ENCODE data around the gene FIBCD1. TPM values are rescaled to one million over a fixed set of nuclear protein-coding genes. Genes with fewer than 3 reads are reported as not detected.

The FIBCD1 gene
- total RNA-seq, 2 experiments from 2014 or later = not detected

DNA sequence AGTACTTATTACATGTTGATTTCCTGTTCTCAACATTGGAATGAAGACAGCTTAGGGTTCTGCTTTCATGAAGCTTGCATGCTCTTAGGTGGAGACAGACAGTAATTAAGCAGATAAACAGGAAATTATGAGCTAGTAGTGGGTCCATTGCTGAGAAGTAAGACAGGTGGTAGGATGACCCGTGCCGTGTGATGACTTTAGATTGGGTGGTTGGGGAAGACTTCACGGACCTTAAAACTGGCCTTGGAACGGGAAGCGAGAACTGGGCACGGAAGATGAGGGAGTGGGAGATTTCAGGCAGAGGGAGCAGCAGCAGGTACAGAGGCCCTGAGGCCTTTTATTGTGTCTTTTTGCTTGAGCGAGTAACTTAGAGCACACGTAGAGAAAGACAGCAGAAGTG, 76.8 kb downstream of the FIBCD1 start:
- Mint-ChIP-seq H3K4me3 (no peak overlapping the region), H3K36me3 (ENCODE audit: low read depth) (no peaks in the 10 kb centered on the region), H3K27ac (no peak overlapping the region), H3K27me3 (ENCODE audit: low read depth) (no peaks in the 10 kb centered on the region), H3K9me3 (no peaks in the 10 kb centered on the region), H3K4me1 (ENCODE audit: low read depth) (no peaks in the 10 kb centered on the region)
- no peak for DNase-seq
- CTCF ChIA-PET = interaction anchor here (0.5 to 2.5 kb wide), 6 partner anchors 10 to 213 kb away, joined by 3 to 11 read pairs (median 4); no protein-coding TSS in a partner anchor
- intact Hi-C loops (cut with micrococcal nuclease) = no loop called here

DNA sequence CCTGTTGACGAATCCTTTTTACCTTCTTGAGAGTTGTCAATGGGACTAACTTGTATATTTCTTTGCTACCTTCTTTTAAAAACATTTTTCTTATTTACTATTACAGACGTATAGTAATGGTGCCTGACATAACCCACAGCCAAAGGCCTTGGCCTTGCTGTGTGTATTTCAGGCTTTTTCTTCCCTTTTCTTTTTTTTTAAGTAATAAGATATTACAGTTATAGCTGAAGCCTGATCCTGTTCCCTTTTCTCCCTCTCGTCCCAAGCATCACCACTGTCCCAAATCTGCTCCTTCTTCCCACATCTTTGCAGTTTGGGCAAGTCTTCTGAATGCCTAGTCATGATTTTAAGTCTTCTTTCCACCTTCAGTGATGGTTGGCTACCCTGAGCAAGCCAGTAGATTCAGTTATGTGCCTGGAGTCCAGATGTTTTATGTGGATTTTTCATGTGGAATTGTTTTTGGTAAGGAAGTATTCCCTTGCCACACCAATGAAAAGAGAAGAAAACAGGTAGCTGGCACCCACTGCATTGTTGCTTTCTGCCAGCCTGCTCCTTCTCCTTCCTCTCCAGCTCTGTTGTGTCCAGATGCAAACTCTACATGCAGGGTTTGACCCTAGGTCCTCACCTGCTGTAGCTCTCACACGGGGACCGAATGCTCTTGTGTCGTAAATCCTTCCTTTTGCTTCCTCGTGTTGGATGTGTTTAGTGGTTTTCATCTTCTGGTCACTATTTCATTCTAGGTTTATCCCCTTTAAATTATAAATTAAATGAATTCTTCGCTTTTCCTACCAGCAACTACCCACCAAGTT, 77.5 kb downstream of the FIBCD1 start:
- Mint-ChIP-seq H3K4me1 (ENCODE audit: low read depth) (no peaks in the 10 kb centered on the region), H3K27me3 (ENCODE audit: low read depth) (no peaks in the 10 kb centered on the region), H3K27ac (no peak overlapping the region), H3K4me3 (no peak overlapping the region), H3K36me3 (ENCODE audit: low read depth) (no peaks in the 10 kb centered on the region), H3K9me3 (no peaks in the 10 kb centered on the region)
- CTCF ChIA-PET = interaction anchor here (0.6 to 2.5 kb wide), 5 partner anchors 90 to 160 kb away, joined by 3 to 11 read pairs (median 3); no protein-coding TSS in a partner anchor
- intact Hi-C loops (cut with micrococcal nuclease) = no loop called here
- DNase-seq = no peak

DNA sequence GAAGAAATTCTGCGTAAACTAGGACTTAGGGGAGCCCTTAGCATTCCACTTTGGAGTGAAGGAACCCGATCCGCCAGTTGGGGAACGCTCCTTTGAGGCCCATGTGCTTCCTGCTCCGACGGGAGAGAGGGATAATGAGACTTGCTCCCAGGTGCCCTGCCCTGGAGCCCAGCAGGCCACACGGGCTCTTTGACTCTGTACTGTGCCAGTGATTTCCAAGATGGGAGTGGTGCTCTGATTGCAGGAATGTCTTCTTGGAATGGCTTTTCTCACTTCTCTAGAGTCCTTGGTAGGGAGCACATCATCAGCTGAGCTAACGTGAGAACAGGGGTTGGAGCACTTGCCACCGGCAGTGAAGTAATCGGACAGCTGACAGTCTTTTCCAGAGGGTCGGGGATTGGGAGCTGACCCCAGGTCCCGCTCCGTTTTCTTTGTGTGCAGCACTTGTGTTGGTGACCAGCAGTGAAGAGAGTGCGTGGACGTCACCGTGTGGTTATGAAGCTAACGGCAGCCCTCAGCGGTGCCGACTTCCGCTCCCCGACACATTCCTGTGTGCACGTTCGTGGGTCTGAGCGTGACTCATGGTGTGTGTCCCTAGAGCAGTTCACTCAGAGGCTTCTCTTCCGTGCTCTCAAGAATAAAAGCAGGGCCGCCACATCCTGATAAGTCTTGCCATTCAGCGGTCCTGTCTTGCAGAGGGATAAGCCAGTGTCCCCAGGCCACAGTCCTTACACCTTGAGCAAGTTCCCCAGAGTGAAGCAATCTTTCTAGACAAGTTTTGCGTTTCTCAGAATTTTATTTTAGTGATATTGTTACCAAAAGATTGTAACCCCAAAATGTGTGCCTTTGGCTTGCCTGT, 78.4 kb downstream of the FIBCD1 start:
- Mint-ChIP-seq H3K9me3 (no peaks in the 10 kb centered on the region), H3K4me1 (ENCODE audit: low read depth) (no peaks in the 10 kb centered on the region), H3K36me3 (ENCODE audit: low read depth) (no peaks in the 10 kb centered on the region), H3K27me3 (ENCODE audit: low read depth) (no peaks in the 10 kb centered on the region), H3K27ac (no peak overlapping the region), H3K4me3 (no peak overlapping the region)
- CTCF ChIA-PET = interaction anchor here (0.6 to 2.5 kb wide), 2 partner anchors 89 to 153 kb away, joined by 3 to 11 read pairs; no protein-coding TSS in a partner anchor
- no peak for DNase-seq
- intact Hi-C loops (cut with micrococcal nuclease) = no loop called here

DNA sequence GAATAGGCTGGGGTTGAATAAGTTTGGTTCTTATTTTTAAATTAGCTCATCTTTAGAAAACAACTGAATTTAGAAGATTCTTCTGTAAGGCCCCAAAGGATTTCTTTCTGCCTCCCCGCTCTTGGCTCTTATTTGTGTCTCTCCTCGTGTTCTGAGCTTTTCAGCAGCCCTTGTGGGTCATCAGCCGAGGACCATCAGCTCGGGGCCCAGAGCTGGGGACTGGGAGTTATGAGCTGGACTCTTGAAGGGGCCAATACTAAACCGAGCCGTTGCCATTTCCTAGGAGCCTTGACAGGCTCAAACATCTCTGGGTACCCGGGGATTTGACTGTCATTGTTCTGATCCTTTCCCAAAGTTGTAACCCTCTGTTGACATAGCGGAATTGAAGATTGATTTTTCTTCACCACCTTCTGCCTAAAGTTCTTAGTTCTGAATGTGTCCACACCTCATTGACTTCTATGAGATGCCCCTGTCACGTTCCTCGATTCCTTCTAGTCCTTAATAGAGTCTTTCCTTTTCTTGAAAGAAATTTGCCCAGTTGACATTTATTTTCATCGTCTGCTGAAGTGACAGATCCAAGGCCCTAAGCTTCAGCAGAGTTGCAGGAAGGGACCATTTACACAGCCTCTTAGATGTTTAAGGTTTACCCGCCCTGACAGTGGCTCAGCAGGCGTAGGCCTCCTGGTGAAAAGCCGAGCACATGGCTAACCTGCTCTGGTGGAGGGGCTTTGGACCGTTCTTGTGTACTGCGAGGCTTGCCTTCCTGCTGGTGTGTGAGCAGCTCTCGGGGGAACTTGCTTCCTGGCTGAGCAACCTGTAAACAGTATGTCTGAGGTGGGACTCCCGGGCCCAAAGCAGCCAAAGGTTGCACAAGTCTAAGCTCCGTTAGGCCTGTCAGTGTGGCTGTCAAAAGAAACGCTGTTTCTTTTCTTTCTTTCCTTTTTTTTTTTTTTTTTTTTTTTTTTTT, 80.0 kb downstream of the FIBCD1 start:
- intact Hi-C loops (cut with micrococcal nuclease) = no loop called here
- H3K36me3 Mint-ChIP-seq (ENCODE audit: low read depth) = no peaks in the 10 kb centered on the region
- no peak overlapping the region for H3K27ac Mint-ChIP-seq
- H3K4me1 Mint-ChIP-seq (ENCODE audit: low read depth) = no peaks in the 10 kb centered on the region
- no peak overlapping the region for H3K4me3 Mint-ChIP-seq
- no peak for DNase-seq
- CTCF ChIA-PET = interaction anchor here (0.6 to 1.7 kb wide), 5 partner anchors 8 to 148 kb away, joined by 3 to 5 read pairs (median 3); no protein-coding TSS in a partner anchor
- H3K9me3 Mint-ChIP-seq = no peaks in the 10 kb centered on the region
- H3K27me3 Mint-ChIP-seq (ENCODE audit: low read depth) = no peaks in the 10 kb centered on the region

DNA sequence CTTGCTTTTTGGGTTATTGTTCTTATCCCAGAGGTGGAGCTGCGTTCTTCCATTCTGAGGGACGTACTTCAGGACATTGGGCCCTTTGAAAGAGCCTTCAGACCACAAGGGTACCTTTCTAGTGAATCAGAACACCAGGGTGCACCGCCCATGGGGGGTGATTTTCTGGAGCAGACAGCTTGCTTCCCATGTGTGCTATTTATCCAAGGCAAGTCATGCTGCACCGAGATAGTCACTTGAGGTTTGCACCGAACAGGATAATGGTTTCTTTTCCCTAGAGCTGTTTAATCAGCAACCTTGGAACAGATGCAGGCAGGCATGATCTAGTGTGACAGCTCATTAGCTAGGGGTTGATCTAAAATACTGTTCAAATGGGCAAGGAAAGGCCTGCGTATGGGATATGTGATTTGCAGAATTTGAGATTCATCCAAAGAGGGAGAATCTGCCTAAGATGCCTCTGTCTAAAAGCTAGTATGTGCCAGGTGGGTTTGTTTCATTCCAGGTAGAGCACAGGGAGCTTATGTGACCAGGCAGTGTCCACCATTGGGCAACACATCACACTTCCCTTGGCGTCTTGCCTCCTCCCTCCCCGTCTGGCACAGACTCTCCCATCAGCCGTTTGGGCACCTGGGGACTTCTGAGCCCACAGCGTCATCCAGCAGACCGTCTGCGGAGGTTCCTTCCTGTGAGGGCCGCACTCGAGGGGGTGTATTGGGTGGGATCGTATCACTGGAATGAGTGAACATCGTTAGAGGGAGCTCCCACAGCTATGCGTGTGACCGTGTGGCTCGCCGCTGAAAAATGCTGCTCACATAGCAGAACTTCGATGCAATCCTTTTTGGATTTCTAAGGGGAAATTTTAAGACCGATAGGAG, 80.9 kb downstream of the FIBCD1 start:
- no peak overlapping the region for H3K27ac Mint-ChIP-seq
- no peaks in the 10 kb centered on the region for H3K36me3 Mint-ChIP-seq (ENCODE audit: low read depth)
- CTCF ChIA-PET = interaction anchor here (0.9 to 1.7 kb wide), 4 partner anchors 9 to 86 kb away, joined by 3 to 5 read pairs (median 4); no protein-coding TSS in a partner anchor
- H3K4me1 Mint-ChIP-seq (ENCODE audit: low read depth) = no peaks in the 10 kb centered on the region
- no peak for DNase-seq
- H3K4me3 Mint-ChIP-seq = no peak overlapping the region
- no peaks in the 10 kb centered on the region for H3K27me3 Mint-ChIP-seq (ENCODE audit: low read depth)
- H3K9me3 Mint-ChIP-seq = no peaks in the 10 kb centered on the region
- intact Hi-C loops (cut with micrococcal nuclease) = no loop called here

DNA sequence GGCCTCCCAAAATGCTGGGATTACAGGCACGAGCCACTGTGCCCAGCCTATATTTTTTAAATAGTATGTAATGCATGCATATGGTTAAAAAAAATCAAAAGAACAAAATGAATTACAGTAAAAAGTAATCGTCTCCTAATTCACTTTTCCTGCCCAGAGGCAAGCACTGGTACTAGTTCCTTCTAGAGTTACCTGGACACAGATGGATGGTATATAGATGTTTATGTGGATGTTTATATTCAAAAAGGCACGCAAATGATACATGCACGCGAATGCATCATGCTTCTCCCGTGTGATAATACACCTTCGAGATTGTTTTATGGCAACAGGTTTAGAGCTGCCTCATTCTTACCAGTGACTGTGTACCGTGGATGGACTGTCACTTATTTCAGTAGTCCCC, 82.6 kb downstream of the FIBCD1 start:
- Mint-ChIP-seq H3K4me1 (ENCODE audit: low read depth) (no peaks in the 10 kb centered on the region), H3K9me3 (no peaks in the 10 kb centered on the region), H3K36me3 (ENCODE audit: low read depth) (no peaks in the 10 kb centered on the region), H3K4me3 (no peak overlapping the region), H3K27me3 (ENCODE audit: low read depth) (no peaks in the 10 kb centered on the region), H3K27ac (no peak overlapping the region)
- intact Hi-C loops (cut with micrococcal nuclease) = no loop called here
- no peak for DNase-seq
- CTCF ChIA-PET = interaction anchor here (0.6 kb wide), 1 partner anchor 88 kb away, joined by 3 read pairs; no protein-coding TSS in a partner anchor

DNA sequence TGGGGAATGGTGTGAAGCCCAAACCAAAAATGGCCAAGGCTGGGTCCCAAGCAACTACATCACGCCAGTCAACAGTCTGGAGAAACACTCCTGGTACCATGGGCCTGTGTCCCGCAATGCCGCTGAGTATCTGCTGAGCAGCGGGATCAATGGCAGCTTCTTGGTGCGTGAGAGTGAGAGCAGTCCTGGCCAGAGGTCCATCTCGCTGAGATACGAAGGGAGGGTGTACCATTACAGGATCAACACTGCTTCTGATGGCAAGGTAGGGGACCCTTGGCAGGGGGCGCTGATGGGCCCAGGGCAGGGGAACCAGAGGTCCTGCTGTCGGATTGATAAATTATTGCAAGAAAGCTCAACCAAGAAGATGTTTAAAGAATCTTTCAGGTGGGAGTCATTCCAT, 84.2 kb downstream of the FIBCD1 start:
- H3K9me3 Mint-ChIP-seq = no peaks in the 10 kb centered on the region
- intact Hi-C loops (cut with micrococcal nuclease) = no loop called here
- H3K4me1 Mint-ChIP-seq (ENCODE audit: low read depth) = no peaks in the 10 kb centered on the region
- H3K27me3 Mint-ChIP-seq (ENCODE audit: low read depth) = no peaks in the 10 kb centered on the region
- H3K4me3 Mint-ChIP-seq = no peak overlapping the region
- H3K36me3 Mint-ChIP-seq (ENCODE audit: low read depth) = no peaks in the 10 kb centered on the region
- H3K27ac Mint-ChIP-seq = no peak overlapping the region
- DNase-seq = no peak
- CTCF ChIA-PET = interaction anchor here (1.2 kb wide), 1 partner anchor 13 kb away, joined by 3 read pairs; no protein-coding TSS in a partner anchor

DNA sequence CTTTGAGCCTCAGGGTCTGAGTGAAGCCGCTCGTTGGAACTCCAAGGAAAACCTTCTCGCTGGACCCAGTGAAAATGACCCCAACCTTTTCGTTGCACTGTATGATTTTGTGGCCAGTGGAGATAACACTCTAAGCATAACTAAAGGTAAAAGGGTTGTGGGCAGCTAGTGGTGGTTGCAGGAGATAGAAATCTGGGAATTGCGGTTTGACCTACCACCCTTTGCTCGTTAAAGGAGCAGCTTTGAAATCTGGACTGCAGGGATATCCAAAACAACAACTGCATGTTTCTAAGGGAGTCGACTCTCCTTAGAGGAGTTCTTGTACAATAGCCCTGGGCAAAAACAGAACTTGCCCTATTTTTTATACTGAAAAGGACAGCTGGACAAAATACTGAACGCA, 85.0 kb downstream of the FIBCD1 start:
- DNase-seq = no peak
- H3K9me3 Mint-ChIP-seq = no peaks in the 10 kb centered on the region
- H3K27ac Mint-ChIP-seq = no peak overlapping the region
- no peaks in the 10 kb centered on the region for H3K36me3 Mint-ChIP-seq (ENCODE audit: low read depth)
- no peaks in the 10 kb centered on the region for H3K27me3 Mint-ChIP-seq (ENCODE audit: low read depth)
- H3K4me3 Mint-ChIP-seq = no peak overlapping the region
- CTCF ChIA-PET = no interaction called here
- no peaks in the 10 kb centered on the region for H3K4me1 Mint-ChIP-seq (ENCODE audit: low read depth)
- intact Hi-C loops (cut with micrococcal nuclease) = no loop called here

DNA sequence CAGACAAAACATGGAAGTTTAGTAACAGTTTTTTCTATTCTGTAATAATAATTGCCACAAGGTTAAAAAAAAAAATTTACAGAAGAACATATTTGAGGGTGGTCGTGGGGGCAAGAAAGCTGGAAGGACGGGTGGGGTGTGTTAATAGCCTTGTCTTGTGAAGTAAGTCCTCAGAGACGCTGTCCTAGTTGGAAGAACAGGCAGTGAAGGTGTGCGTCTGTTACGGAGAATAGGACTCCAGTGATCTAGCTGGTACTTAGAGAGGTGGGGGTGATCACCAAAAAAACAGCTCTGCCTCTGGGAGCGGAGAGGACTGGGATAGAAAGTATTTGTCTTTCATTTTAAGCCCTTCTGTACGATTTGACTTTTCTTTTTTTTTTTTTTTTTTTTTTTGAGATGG, 86.2 kb downstream of the FIBCD1 start:
- intact Hi-C loops (cut with micrococcal nuclease) = no loop called here
- no peaks in the 10 kb centered on the region for H3K4me1 Mint-ChIP-seq (ENCODE audit: low read depth)
- CTCF ChIA-PET = interaction anchor here (0.6 to 1.8 kb wide), 4 partner anchors 10 to 146 kb away, joined by 3 to 4 read pairs (median 4); no protein-coding TSS in a partner anchor

More for the DNA sequence above, 86.2 kb downstream of the FIBCD1 start:
- no peaks in the 10 kb centered on the region for H3K9me3 Mint-ChIP-seq
- no peak overlapping the region for H3K27ac Mint-ChIP-seq
- no peaks in the 10 kb centered on the region for H3K27me3 Mint-ChIP-seq (ENCODE audit: low read depth)
- no peaks in the 10 kb centered on the region for H3K36me3 Mint-ChIP-seq (ENCODE audit: low read depth)
- no peak for DNase-seq
- no peak overlapping the region for H3K4me3 Mint-ChIP-seq
